Hematopoietic multipotent progenitor cell treated with erythropoietin and hydrocortisone succinate and interleukin-3 and kit ligand, for 4 days (in vitro differentiated cells): ENCODE measurements around the gene SNX2.

Experiments used
- DNase-seq: peaks from one replicate; pipeline ENCODE4 v3.0.0-alpha.2; 2015

Gene SNX2

DNA sequence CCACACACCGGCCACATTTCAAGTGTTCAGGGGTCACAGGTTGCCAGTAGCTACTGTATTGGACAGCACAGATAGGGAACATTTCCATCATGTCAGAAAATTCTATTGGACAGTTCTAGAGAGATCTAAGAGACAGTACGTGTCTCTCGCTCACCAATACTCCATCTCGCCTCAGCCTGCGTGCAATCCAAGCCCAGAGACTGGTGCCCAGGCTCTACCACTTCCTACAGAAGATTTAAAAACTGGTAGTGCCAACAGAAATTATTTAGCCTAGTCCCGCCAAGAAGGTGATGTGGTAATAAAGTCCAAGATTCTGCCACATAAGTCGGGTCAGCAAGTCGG is 390 bp upstream of the SNX2 start:
- DNase-seq, result no peak

DNA sequence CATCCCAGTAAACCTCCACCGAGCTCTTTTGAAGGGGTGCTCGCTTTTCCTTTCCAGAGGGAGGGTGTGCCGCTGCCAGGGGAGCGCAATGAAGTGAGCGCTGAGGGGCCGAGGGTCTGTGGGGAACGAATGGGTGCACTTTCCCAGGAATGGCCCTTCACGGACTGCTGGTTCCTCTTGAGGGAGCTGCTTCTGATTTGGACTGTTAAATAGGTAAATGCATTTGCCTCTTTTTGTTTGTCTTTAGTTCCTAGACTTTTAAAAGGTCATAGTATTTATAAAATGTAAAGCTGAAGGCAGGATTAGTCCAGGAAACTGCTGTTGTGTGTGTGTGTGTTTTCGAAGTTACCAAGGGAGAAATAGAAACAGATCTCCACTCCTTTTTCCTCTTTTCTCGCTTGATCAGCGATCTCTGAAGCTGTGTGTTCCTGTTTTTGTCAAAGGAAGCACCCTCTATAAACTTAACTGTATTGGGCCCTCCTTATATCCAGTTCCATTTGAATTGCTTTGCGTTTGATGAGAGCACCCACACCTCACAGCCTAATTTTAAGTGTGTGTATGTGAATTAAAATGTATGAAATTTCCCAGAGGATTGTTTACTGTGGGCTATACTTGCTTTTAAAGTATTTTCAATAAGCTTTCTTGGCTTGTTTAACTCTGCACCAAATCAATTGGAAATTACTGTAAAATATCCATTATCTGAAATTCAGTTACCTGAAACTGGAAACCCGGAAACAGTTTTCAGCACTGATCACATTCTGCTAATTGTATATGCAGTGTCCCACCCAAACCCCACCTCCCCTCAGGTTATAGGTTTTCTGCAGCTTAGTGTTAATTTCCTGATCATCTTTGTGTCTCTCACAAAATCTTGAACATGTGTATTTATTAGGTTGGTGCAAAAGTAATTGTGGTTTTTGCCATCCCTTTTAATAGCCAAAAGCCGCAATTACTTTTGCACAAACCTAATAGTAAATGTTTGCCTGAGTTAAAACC is 966 bp downstream of the SNX2 start:
- DNase-seq, result peak; percentile 63

DNA sequence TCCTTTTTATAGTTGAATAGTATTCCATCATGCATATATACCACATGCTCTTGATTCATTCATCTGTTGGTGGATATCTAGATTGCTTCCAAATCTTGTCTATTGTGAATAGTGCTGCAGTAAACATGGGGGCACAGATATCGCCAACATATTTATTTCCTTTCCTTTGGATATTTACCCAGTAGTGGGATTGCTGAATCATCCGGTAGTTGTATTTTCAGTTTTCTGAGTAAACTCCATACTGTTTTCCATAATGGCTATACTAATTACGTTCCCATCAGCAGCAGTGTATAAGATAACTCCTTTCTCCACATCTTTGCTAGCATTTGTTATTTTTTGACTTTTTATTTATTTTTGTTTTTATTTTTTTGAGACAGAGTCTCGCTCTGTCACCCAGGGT is 3.3 kb downstream of the SNX2 start:
- DNase-seq, result no peak

DNA sequence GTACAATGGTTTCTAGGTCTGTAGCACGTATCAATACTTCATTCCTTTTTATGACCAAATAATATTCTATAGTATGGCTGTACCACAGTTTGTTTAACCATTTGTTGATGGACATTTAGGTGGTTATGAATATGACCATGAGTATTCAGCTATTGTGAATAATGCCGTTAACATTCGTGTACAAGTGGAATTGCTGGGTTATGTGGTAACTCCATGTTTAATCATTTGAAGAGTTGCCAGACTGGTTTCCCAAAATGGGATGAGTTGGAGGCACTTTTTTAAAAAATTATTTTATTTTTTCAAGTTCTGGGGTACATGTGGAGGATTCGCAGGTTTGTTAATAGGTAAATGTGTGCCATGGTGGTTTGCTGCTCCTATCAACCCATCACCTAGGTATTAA is 4.6 kb downstream of the SNX2 start:
- no peak for DNase-seq

DNA sequence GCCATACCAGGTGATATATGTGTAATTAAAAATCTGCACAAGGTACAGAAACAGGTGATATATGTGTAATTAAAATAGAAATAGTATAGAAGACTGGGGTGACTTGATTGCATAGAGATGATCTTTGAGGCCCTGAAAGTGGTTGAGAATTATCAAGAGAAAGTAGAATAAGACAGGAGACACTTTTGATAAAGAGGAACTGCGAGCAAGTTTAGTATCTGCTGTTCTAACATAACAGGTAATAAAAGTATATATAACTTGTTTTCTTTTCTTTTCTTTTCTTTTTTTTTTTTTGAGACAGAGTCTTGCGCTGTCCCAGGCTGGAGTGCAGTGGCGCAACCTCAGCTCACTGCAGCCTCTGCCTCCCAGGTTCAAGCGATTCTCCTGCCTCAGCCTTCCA is 5.4 kb downstream of the SNX2 start:
- DNase-seq, result no peak

DNA sequence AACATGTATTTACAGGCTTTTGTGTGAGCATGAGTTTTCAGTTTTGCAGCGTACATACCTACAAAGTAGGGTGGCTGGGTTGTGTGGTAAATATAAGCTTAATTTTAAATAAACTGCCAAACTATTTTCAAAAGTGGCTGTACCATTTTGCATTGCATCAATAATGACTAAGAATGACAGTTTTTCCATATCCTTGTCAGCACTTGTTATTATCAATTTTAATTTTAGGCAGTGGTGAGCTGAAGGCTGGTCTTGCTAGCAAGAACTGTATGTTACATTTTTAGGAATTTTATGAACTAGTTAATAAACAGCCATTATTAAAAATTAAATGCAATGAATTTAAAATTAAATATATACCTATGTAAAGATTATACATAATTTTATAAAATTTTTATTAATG is 6.6 kb downstream of the SNX2 start:
- no peak for DNase-seq

DNA sequence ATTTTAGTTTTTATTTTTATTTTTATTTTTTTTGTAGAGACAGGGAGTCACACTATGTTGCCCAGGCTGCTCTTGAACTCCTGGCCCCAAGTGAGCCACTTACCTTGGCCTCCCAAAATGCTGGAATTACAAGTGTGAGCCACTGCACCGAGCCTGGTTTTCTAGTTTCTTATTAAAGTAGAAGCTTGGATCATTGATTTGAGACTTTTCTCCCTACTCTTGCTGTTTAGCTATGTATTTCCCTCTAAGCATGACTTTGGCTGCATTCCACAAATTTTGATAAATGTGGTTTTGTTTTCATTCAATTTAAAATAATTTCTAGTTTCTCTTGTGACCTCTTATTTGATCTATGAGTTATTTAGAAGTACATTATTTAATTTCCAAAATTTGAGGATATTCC is 10.4 kb downstream of the SNX2 start:
- DNase-seq, result no peak

DNA sequence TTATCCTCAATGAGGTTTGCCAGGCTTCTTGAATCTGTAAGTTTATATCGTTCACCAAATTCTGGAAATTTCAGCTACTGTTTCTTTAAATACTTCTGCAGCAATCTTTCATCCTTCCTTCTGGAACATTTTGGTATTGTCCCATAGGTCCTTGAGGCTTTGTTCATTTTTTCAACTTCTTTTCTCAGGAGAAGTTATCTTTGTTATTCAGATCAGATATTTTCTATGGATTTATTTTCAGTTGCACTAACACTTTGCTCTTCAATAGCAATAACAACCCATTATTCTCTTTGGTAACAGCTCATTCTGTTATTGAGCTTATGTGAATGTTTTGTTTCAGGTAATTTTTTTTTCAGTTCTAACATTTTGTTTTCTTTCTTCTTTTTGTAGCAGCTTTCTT is 13.5 kb downstream of the SNX2 start:
- no peak for DNase-seq

DNA sequence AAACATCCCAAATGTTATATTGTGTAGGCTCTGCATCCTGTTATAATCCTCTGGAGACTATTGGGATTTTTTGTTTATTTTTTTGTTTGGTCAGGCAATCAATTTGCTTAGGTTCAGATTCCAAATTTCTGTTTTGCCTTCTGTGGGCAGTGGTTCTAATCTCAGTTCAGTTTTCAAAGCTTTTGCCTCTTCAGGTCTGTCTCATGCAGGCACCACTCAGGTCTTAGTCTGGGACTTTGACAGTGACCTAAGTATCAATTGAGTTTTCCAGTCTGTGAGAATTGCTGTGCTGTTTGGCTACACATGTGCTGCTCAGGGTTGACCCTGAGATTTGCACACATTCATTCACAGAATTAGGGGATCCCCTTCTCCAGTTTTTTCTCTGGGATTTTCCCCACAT is 14.1 kb downstream of the SNX2 start:
- no peak for DNase-seq

DNA sequence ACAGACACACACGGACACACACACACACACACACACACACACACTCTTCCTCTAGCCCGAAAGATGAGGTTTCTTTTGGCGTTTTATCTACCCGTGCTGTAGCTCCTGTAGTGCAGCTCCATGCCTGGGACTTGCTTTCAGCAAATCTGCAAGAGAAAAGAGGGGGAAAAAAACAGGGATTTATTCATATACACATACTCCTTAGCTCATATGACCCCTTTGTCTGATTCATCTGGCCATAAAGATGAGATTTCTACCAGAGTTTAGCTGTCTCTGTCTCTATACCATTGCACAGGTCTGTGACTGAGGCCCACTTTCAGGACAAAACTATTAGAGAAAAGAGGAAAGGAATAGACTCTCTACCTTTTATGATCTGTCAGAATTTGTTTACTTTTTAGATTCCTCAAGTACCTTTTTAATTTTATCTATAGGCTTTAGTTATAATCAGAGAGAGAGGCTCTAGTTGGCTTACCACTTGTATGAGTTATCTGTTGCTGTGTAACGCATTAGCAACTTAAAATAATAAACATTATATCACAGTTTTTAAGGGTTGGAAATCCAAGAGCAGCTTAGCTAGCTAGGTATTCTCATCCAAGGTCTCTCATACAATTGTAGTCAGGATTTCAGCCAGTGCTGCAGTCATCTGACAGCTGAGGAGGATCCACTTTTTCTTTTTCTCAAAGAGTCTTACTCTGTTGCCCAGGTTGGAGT is 14.7 kb downstream of the SNX2 start:
- no peak for DNase-seq

DNA sequence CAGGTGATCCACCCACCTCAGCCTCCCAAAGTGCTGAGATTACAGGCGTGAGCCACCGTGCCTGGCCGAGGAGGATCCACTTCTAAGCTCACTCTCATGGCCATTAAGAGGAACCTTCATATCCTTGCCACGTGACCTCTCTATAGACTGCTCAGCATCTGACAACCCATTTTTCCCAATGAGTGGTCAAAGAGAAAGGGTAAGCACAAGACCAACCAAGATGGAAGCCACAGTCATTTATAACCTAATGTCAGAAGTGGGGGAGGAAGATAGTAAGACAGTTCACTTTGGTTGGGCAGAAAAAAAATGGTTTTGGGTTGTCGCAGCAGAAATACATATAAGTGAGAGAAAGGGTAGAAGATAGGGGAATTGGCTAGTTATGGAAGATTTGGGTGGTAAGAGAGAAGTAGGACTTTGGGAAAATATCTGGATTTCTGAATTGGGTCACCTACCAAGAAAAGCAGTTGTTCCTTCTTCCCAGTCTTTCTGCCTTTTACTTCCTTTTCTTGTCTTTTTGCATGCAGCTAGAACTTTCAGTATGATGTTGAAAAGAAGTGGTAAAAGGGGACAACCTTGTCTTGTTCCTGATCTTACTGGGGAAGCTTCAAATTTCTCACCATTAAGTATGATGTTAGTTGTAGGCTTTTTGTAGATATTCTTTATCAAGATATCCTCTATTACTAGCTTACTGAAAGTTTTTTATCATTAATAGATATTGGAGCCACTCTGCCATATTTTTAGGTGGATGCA is 15.6 kb downstream of the SNX2 start:
- DNase-seq, result no peak

DNA sequence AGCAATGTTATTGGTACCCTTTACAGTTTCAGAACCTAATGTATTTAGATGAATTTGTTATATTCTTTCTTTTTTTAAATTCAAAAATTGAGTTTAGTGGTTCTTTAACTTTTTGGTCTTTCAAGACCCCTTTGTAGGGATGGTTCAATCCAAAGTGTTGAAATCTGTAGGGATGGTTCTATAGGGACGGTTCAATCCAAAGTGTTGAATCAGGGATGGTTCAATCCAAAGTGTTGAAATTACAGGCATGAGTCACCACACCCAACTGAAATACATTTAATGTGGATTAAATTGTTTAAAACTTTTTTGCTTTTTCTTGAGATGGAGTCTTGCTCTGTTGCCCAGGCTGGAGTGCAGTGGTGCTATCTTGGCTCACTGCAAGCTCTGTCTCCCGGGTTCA is 30.6 kb downstream of the SNX2 start:
- DNase-seq, result peak; percentile 4

DNA sequence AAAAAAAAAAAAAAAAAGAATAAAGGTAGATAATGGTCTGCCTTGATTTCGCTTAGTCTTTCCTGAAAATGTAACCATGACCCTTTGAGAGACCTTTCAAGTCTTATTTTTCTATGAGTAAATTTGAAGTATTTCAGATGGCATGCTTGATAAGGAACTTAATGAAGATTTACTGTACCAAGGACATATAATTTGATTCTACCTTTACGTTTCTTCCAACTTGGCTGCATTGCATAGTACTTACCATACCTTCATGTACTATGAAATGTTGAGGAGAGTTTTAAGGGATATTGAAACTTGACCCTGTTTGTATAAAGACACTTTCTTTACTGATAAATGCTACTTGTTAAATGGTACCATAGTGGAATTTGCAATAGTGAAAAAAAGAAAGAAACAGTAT is 35.5 kb downstream of the SNX2 start:
- no peak for DNase-seq

DNA sequence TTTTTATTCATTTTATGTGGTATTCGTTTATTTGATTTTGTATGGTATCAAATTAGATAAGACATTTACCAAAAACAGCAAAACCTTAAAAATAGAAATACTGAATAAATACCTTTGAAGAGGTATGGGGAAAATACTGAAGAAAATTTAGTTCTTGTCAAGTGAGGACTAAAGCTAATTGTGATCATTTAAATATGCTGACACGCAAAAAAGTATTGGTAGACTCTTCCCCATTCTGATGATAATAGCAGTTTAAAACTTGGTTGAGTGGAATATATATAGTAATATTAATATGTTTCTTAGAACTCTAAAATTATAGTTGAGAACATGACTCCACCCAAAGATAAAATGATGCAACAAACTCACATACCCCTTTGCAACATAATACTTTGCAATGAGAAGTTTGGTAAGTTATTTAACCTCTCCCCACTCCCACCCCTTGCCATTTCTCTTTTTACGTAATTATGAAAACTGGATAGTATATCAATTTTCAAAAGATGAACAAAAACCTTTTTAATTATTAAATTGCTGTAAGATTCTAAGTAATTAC is 40.4 kb downstream of the SNX2 start:
- no peak for DNase-seq

DNA sequence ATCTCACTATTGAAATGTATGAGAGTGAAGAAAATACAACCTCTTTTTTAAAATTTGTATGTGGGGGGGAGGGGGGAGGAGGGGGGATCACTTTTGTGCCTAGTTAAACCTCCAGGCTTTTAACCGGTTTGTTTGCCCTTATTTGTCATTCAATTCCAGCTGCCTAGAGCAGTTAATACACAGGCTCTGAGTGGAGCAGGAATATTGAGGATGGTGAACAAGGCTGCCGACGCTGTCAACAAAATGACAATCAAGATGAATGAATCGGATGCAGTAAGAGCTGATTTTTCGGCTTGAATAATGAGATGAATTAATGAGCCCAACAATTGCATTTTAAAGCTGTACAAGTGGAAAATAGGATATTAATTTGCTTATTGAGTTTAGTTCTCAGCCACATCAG is 41.9 kb downstream of the SNX2 start:
- no peak for DNase-seq

DNA sequence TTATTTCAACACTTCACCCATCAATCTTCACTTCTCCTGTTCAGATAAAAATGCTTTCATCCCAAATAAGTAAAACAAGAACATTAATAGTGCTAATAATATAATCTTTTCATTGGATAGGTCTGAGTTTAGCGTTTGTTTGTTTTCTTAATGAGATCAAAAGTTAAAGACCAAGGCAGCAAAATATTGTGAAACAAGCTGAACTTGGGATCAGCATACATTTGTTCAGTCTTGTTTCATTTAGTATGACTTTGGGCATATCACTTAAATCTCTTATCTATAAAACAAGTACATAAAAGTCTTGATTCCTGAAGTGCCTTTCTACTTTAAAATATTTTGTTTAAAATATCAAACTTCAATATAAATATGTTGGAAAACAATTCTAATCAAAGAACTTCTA is 57.1 kb downstream of the SNX2 start:
- no peak for DNase-seq

DNA sequence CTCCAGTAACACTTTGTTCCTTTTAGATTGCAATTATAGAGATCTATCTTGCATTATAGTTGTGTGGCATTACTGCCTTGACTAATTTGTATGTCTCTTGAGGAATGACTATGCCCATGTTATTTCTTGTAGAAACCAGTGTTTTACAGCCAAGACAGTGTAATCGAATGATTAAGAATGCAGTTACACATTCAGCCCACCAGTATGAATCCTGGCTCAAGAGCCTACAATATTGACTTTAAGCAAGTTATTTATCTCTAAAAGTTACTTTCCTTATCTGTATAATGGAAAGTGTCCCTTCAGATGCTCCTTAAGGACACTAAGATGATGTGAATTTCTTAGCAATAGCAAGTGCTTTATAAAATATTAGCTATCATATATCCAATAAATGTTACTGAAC is 60.8 kb downstream of the SNX2 start:
- DNase-seq, result no peak

DNA sequence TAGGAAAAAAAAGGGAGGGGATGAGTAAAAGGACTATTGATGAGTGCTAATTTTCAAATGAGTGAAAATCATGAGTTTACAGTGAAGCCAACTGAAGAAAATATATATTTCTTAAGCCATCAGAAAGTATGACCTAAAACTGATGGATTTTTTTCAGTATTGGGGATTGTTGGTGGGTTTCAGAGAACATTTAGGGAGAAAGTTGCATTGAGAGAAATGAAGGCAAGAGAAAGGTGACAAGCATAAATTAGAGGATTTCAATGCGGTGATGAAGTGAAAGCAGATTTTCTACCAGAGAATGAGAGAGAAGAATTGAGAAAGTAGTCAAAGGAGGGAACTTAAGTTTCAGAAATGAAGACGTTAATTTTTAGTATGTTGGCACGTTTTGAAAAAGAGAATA is 62.1 kb downstream of the SNX2 start:
- no peak for DNase-seq

DNA sequence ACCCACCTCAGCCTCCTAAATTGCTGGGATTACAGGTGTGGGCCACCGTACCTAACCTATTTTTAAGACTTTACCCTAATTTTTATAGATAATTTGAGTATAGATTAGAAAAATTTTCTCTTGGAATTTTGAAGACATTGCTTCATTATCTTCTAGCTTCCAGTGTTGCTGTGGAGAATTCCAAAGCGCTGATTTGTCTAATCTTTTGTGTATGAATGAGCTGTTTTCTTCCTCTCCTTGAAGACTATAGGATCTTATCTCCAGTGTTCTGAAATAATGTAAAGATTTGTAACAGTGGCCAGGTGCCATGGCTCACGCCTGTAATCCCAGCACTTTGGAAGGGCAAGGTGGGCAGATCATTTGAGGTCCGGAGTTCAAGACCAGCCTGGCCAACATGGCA is 64.9 kb downstream of the SNX2 start:
- DNase-seq, result no peak

DNA sequence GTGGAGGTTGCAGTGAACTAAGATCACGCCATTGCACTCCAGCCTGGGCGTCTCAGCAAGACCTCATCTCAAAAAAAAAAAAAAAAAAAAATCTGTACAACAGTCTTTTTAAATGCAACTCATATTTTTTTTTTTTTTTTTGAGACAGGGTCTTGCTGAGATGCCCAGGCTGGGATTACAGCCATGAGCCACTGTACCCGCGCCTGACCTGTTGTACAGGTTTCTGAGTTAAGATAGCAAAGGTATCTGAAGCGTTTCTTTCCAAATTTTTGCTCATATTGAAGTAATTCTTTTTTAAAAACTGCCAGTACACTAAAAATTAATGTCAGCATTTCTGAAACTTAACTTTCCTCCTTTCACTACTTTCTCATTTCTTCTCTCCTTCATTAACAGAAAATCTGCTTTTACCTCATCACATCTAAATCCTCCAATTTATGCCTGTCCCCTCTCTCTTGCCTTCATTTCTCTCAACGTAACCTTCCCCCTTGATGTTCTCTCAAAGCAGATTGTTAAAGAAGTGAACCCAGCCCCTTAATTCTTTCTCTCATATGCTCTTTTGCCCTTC is 67.2 kb downstream of the SNX2 start:
- DNase-seq, result no peak

DNA sequence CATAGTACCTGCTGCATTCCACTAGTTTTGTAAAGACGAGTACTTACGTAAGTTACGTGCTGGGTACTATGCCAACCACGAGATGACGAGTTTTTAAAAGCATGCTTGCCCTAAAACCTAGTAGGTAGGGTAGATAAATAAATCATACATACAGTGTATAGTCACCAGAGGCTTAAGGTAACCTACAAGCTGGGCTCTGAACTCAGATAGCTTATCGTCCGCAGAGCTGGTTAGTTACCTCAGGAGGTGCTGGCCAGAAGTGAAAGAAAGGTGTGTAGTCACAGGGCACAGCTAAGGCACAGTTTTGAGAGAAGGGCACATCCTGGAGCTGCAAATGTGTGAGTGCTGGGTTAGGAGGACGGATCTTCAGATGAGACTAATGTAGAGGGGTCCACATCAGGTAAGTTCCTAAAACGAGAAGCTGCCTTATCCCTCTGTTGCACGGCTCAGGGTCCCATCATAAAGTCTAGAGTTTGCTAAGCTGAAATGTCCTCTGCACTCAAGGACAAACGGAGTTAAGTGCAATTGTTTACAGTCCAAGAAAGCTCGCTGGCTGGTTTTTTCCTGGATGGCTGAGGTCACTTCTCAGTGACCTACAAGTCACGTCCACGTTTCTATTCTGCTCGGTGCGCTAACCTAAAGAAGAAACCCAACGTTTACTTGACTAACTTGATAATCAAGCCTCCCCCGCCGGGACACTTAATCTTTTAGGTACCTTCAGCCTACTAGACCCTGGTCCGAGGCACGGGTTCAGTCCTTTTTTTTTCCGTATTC is 69.4 kb downstream of the SNX2 start:
- no peak for DNase-seq

DNA sequence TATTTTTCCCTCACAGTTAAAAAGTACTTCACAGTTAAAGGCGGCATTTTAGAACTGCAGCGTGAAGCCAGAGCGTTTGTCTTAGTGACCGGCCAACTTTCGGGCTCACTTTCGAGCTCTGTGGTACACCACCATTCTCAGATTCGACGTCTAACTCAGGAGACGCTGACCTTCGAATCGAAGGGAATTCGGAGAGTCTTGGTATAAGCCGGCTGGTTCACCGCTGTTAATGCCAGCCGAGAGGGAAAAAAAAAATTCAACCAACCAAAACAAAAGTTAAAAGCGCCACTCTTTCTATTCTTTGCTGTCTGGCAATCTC is 70.0 kb downstream of the SNX2 start:
- DNase-seq, result no peak
